Activated naive CD4-positive, alpha-beta T cell treated with anti-CD3 and anti-CD28 coated beads, Interleukin-2, amount 50 U/mL, for 72 hours (primary cell): ENCODE data around the gene SCGB2B2. TPM values are rescaled to one million over a fixed set of nuclear protein-coding genes. Genes with fewer than 3 reads are reported as not detected.

Experiments
- ATAC-seq, 2 donors: fragments of 150-1000 bp; cut with Tn5 transposase; 2 replicates each; pipeline ENCODE4 v1.10.0; 2021; ENCODE audit warnings: mild to moderate bottlenecking in 2 of 2, moderate library complexity in 2 of 2
- DNase-seq, 2 donors: peaks; one replicate each; pipeline ENCODE4 v3.0.0; 2021 to 2022; ENCODE audit warnings: low spot score in 2 of 2
- H3K27ac Mint-ChIP-seq, 2 donors: one replicate each; pipeline ENCODE4 v1.8.0; 2022; ENCODE audit warnings: mild to moderate bottlenecking in 2 of 2, mixed read lengths in 2 of 2
- H3K36me3 Mint-ChIP-seq, 2 donors: one replicate each; pipeline ENCODE4 v1.8.0; 2022; ENCODE audit warnings: mixed read lengths in 2 of 2
- H3K9me3 Mint-ChIP-seq, 2 donors: one replicate each; pipeline ENCODE4 v1.8.0; 2022; ENCODE audit warnings: mixed read lengths in 2 of 2
- total RNA-seq, 2 donors: library from RNA; stranded (reverse); gene quantifications; one replicate each; pipeline ENCODE4 v1.2.3, GENCODE V29; 2022

The SCGB2B2 gene
- total RNA-seq, 2 donors from 2014 or later, result 0.33 to 0.36 TPM

- Mint-ChIP-seq H3K36me3 (peaks cover 14 to 19% of the 10 kb centered on the region in 2 donors), H3K27ac (no peak overlapping the region), H3K9me3 (peaks cover 3 to 19% of the 10 kb centered on the region in 2 donors)
- DNase-seq, result no peak
- no peak for ATAC-seq
Measured at GRCh38 chr19:34655651-34656050, 21.3 kb downstream of the SCGB2B2 start.

- no peak for ATAC-seq
- H3K9me3 Mint-ChIP-seq, result peaks cover 3 to 19% of the 10 kb centered on the region in 2 donors
Measured at GRCh38 chr19:34654796-34655195, 22.2 kb downstream of the SCGB2B2 start.

GRCh38 chr19:34651747-34652146 is 25.2 kb downstream of the SCGB2B2 start:
- H3K9me3 Mint-ChIP-seq, result no peaks in the 10 kb centered on the region
- H3K27ac Mint-ChIP-seq, result no peak overlapping the region
- DNase-seq (no peak), ATAC-seq (no peak)
- peaks cover 0 to 11% of the 10 kb centered on the region in 2 donors for H3K36me3 Mint-ChIP-seq

More at GRCh38 chr19:34654796-34655195, 22.2 kb downstream of the SCGB2B2 start:
- DNase-seq, result no peak
- Mint-ChIP-seq H3K27ac (no peak overlapping the region), H3K36me3 (peaks cover 14 to 19% of the 10 kb centered on the region in 2 donors)

DNA sequence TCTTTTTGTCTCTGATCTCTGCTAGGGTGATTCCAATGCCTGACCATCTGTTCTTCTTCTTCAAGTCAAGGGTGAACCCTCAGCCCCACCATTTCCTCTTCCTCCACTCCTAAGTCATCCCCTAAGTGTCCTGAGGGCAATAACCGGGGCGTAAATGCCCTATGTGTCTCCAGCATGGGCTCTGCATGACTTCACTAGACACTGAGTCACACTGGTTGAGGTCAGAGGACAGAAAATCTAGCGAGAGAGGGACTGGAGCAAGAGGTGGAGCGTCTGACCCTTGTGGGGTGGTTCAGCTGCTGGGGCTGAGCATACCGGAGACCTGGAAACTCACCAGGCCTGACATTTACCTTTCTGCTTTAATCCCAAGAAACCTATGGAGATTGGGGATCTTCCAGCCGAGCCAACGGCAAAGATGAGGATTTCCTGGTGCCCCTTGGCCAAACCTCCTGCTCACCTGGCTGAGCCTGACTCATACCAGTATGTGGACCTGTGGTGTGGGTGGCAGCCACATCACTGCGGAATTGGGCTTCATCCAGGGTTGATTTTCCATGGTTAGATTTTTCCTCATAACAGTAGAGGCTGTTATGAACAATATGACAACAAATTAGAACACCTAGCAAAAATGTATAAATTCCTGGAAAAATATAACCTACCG is 26.9 kb downstream of the SCGB2B2 start:
- H3K9me3 Mint-ChIP-seq, result no peaks in the 10 kb centered on the region
- no peak for ATAC-seq
- peak overlapping the region in 1 of 2 donors; percentile 55 for H3K27ac Mint-ChIP-seq
- peaks cover 0 to 5% of the 10 kb centered on the region in 2 donors for H3K36me3 Mint-ChIP-seq
- DNase-seq, result no peak

- H3K36me3 Mint-ChIP-seq, result no peaks in the 10 kb centered on the region
- DNase-seq (no peak), ATAC-seq (no peak)
- no peak overlapping the region for H3K27ac Mint-ChIP-seq
- H3K9me3 Mint-ChIP-seq, result no peaks in the 10 kb centered on the region
Measured at GRCh38 chr19:34645551-34645950, 31.4 kb downstream of the SCGB2B2 start.

DNA sequence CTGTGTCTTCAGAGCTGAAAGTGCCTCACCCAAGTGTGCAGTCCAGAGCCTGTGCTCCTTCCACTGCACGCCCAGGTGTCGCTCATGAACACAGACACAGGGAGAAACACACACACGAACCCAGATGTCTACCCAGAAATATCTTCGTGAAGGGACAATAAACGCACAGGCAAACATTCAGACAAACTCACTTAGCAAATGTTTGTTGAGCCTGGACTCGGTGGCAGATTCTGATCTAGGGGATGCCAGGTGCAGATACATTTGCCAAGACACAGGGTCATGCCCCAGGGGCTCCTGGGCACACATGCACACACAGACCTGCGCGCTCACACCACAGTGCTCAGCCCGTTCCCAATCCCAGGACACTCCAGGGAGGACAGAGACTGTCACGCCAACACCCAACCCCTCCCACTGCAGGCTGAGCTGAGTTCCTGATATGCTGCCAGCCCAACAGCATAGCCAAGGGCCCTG is 31.9 kb downstream of the SCGB2B2 start:
- H3K36me3 Mint-ChIP-seq, result no peaks in the 10 kb centered on the region

DNA sequence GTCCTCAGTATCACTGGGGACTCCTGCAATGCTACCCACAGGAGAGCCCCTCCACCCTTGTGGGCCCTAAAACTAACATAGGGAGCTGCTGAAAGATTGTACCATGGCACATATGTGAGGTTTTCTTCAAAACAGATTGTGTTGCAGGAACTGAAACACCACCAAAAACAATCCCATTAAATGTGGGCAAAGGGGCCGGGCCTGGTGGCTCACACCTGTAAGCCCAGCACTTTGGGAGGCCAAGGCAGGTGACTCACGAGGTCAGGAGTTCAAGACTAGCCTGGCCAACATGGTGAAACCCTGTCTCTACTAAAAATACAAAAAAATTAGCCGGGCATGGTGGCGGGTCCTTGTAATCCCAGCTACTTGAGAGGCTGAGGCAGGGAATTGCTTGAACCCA is 34.7 kb downstream of the SCGB2B2 start:
- ATAC-seq, result no peak
- H3K36me3 Mint-ChIP-seq, result no peaks in the 10 kb centered on the region
- no peaks in the 10 kb centered on the region for H3K9me3 Mint-ChIP-seq

More for the DNA sequence above, 31.9 kb downstream of the SCGB2B2 start:
- no peak overlapping the region for H3K27ac Mint-ChIP-seq
- ATAC-seq, result no peak
- DNase-seq, result no peak
- H3K9me3 Mint-ChIP-seq, result no peaks in the 10 kb centered on the region

GRCh38 chr19:34639491-34640085 is 37.4 kb downstream of the SCGB2B2 start:
- ATAC-seq, result peak; percentile 53 to 64

More for the DNA sequence above, 34.7 kb downstream of the SCGB2B2 start:
- DNase-seq, result no peak
- no peak overlapping the region for H3K27ac Mint-ChIP-seq

GRCh38 chr19:34633802-34634201 is 43.2 kb downstream of the SCGB2B2 start:
- no peak for DNase-seq
- H3K36me3 Mint-ChIP-seq, result peaks cover 17 to 23% of the 10 kb centered on the region in 2 donors
- peaks cover 11 to 23% of the 10 kb centered on the region in 2 donors for H3K9me3 Mint-ChIP-seq
- H3K27ac Mint-ChIP-seq, result no peak overlapping the region
- ATAC-seq, result no peak

More at GRCh38 chr19:34639491-34640085, 37.4 kb downstream of the SCGB2B2 start:
- Mint-ChIP-seq H3K36me3 (peaks cover 11 to 17% of the 10 kb centered on the region in 2 donors), H3K9me3 (peaks cover 11 to 16% of the 10 kb centered on the region in 2 donors), H3K27ac (no peak overlapping the region)
- DNase-seq, result peak in 1 of 2 donors; percentile 66

Other genes starting within 250 kb of the SCGB2B2 start
- 100 to 1,000 TPM; 137 to 162 TPM for gene UBA2, start 248.8 kb downstream of the SCGB2B2 start, total RNA-seq
- gene WTIP, start 195.4 kb downstream of the SCGB2B2 start, total RNA-seq, result 1 to 10 TPM in 1 of 2 donors, under 1 TPM in 1; 0.33 to 1.6 TPM
- gene ZNF302, start 519 bp upstream of the SCGB2B2 start, total RNA-seq, result 10 to 100 TPM in 1 of 2 donors, 1 to 10 TPM in 1; 9.2 to 15.3 TPM
- gene ZNF181, start 57.1 kb upstream of the SCGB2B2 start, total RNA-seq, result 1 to 10 TPM; 2.5 to 4.6 TPM
- 1 to 10 TPM; 1.5 to 4.0 TPM for gene ZNF599, start 96.1 kb upstream of the SCGB2B2 start, total RNA-seq
- gene ZNF30, start 249.7 kb upstream of the SCGB2B2 start, total RNA-seq, result 1 to 10 TPM; 4.4 to 4.6 TPM